Stimulated activated CD4-positive, alpha-beta T cell treated with anti-CD3 and anti-CD28 coated beads, Interleukin-15, amount 100 ng/mL, for 1 hour (primary cell): ENCODE measurements around the gene B4GALT6.

ENCODE experiments used
- DNase-seq, 2 donors: peaks; one replicate each; pipeline ENCODE4 v3.0.0-alpha.2; 2020; ENCODE audit warnings: low read depth in 1 of 2, low spot score in 1 of 2

B4GALT6 gene

DNA sequence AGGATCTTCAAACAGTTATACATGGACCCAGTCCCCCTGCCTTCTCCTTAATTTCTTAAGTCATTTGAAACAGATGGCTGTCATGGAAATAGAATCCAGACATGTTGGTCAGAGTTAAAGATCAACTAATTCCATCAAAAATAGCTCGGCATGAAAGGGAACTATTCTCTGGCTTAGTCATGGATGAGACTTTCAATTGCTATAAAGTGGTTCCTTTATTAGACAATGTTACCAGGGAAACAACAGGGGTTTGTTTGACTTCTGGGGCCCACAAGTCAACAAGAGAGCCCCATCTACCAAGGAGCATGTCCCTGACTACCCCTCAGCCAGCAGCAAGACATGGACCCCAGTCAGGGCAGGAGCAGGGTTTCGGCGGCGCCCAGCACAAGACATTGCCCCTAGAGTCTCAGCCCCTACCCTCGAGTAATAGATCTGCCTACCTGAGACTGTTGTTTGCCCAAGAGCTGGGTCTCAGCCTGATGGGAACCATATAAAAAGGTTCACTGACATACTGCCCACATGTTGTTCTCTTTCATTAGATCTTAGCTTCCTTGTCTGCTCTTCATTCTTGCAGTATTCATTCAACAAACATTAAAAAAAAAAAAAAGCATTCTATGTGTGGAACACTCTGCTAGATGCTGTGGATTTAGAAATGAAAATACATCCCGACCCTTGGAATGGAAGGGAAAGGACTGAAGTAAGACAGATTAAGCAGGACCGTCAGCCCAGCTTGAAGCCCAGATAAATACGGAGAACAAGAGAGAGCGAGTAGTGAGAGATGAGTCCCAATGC lies 88.1 kb downstream of the B4GALT6 start:
- DNase-seq = no peak

DNA sequence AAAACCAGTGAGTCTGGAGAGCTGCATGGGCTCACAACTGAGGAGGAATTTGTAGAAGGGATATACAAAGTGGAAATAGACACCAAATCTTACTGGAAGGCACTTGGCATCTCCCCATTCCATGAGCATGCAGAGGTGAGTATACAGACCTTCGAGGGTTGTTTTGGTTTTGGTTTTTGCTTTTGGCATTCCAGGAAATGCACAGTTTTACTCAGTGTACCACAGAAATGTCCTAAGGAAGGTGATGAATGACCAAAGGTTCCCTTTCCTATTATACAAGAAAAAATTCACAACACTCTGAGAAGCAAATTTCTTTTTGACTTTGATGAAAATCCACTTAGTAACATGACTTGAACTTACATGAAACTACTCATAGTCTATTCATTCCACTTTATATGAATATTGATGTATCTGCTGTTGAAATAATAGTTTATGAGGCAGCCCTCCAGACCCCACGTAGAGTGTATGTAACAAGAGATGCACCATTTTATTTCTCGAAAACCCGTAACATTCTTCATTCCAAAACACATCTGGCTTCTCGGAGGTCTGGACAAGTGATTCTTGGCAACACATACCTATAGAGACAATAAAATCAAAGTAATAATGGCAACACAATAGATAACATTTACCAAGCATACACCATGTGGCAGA lies 89.1 kb downstream of the B4GALT6 start:
- DNase-seq = no peak

DNA sequence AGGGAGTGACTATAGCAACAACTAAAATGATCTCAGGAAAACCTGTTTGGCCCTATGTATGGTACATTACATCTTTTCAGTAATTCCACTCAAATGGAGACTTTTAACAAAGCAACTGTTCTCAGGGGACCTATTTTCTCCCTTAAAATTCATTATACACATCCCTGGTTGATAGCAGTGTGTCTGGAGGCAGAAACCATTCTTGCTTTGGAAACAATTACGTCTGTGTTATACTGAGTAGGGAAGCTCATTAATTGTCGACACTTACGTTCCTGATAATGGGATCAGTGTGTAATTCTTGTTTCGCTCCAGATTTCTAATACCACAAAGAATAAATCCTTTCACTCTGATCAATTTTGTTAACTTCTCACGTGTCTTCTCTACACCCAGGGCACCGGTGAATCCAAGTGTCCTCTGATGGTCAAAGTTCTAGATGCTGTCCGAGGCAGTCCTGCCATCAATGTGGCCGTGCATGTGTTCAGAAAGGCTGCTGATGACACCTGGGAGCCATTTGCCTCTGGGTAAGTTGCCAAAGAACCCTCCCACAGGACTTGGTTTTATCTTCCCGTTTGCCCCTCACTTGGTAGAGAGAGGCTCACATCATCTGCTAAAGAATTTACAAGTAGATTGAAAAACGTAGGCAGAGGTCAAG lies 91.7 kb downstream of the B4GALT6 start:
- DNase-seq = no peak

DNA sequence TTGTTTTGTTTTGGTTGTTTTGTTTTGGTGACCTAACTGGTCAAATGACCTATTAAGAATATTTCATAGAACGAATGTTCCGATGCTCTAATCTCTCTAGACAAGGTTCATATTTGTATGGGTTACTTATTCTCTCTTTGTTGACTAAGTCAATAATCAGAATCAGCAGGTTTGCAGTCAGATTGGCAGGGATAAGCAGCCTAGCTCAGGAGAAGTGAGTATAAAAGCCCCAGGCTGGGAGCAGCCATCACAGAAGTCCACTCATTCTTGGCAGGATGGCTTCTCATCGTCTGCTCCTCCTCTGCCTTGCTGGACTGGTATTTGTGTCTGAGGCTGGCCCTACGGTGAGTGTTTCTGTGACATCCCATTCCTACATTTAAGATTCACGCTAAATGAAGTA lies 92.8 kb downstream of the B4GALT6 start, which contains the start of gene TTR:
TTR (plus strand) TSS at position 250 of the 400 bp plus-strand sequence; CDS start at position 276, 26 bp downstream.
- DNase-seq = no peak

DNA sequence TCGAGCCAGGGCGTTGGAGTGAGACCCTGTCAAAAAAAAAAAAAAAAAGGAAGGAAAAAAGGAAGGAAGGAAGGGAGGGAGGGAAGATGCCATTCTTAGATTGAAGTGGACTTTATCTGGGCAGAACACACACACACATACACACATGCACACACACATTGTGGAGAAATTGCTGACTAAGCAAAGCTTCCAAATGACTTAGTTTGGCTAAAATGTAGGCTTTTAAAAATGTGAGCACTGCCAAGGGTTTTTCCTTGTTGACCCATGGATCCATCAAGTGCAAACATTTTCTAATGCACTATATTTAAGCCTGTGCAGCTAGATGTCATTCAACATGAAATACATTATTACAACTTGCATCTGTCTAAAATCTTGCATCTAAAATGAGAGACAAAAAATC lies 93.3 kb downstream of the B4GALT6 start:
- no peak for DNase-seq

DNA sequence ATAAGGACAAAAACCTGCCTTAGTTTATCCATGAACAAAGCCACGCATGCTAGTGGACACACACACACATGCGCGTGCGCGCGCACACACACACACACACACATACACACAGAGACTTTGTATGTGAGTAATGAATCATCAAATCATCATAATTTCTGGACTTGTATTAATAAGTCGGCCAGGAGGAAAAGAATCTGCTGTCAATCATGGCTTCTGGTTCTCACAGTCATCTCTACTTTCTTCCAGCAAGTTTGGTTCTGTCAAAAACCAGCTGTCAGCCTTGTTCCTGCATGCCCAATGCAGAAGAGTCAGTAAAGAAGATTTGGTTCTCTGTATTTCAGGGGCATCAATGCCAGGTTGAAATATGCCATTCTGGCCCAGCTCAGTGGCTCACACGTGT lies 93.8 kb downstream of the B4GALT6 start:
- no peak for DNase-seq

DNA sequence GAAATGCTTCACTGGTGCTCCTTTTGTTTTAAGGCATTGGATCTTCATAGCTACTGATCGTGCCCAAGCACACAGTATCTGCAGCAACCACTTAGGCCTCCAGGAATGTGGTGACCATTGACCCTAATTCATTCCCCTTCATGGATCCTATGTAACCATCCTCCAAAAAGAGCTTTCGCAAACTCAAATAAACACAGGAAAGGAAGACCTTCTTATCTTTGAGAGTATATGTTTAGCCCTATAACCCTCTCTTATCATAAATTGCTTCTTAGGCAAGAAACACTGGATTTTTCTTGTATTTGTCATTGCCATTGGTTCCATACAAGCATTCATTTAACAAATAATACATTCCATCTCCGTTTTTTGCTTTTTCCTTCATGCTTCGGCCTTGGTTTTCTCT lies 96.9 kb downstream of the B4GALT6 start:
- DNase-seq = no peak

DNA sequence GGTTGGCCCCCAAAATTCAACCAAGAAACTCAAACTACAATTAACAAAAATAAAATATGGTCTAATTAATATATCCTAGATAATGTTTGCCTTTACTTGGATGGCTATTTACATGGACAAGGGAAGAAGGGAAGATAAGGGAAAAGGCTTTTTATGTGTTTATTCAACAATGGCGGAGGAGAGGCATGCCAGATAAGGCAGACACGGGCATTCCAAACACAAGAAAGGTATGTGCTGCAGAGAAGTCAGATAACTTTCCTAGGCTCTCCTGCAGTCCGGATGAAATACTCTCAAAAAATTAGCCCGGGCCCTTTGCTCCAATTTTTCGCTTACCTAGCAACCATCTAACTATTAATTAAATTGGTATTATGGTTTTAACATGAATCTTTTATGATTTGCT lies 97.8 kb downstream of the B4GALT6 start:
- no peak for DNase-seq

DNA sequence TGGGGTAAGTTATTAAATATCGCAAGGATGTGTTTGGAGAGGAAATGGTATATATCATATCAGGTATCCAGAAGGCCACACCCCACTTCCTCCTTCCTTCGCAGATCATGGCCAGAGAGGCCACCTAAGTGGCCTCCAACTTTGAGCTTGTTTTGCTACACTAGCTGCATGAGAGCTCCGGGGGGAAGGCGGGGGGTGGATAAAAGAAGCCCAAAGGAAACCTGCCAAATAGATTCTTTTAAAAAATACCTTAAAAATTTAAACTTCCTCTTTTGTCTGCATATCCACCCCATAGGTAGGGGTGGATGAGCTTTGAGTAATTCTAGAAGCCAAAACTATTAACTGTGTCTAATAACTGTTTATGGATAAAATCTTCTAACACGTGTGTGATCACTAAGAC lies 98.4 kb downstream of the B4GALT6 start:
- DNase-seq = no peak

DNA sequence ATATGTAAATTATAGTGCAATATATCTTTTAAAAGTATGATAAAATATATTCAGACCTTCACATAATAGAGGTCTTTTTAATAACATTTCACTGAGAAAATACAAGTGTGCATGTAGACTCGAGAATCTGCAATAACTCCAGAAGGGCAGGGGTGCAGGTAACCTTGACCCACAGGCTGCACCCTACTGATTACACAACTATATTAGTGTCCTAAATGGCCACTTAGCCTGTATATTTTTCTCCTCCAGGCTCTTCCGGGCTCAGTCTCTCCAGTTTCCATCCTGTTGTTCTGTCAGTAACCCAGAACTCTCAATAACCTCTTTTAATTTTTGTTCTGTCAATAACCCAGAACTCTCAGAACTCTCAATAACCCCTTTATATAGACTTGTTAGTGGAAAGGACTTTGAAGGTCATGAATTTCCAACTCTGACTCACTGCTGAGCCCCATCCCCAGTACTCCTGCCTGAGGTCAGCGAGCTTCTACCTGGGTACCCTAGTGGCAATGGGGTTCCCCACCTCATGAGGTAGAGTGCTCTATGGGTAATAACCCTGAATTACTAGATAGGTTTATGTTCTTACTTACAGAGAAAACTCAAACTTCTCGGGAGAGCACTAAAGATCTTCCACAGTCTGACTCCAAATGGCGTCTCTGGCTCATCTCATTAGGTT lies 101.1 kb downstream of the B4GALT6 start:
- no peak for DNase-seq

DNA sequence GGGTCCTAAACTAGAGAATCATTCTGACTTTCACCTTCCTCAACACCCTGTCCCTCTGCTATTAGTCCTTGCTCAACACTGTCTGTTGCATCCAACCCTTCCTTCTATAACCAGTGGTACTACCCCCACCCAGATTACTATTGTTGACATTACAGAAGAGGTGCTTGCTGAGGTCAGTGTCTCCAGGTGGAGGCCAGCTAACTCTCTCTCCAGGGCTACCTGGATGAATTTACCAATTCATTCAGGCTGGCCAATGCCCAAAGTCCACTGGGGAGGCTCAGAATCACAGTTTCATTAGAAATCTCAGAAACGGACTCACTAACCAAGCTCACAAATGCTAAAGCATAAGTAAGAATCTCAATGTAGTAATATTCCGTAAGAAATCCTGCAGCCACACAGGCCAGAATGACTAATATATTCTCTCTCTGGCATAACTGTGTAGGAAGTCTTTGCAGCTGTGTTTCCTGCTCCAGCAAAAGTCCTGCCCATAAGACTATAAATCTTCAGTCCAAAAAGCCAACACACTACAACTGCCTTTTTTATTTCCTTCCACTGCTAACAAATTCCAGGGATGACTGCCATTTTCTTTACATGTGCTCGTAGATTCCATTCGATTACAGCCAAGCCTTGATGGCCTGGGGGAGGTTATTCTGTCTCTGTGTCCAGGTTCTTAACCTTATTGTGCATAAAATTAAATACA lies 102.7 kb downstream of the B4GALT6 start:
- no peak for DNase-seq

DNA sequence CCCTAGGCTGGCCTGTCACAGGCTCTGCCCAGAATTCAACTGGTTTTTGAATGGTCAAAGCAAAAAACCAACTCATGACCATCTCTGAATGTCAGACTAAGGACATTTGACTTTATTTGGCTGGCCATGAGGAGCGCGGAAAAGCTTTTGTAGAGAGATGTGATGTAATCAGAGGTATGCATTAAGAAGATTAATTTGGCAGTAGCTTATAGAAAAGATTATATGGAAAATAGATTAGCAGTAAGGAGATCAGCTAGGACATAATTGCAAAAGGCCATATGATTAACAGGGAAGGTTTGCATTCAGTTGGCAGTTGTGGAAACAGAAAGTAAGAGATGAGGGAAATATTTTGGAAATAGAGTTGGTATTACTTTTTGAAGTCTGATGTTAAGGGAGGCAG lies 105.0 kb downstream of the B4GALT6 start:
- DNase-seq = no peak

DNA sequence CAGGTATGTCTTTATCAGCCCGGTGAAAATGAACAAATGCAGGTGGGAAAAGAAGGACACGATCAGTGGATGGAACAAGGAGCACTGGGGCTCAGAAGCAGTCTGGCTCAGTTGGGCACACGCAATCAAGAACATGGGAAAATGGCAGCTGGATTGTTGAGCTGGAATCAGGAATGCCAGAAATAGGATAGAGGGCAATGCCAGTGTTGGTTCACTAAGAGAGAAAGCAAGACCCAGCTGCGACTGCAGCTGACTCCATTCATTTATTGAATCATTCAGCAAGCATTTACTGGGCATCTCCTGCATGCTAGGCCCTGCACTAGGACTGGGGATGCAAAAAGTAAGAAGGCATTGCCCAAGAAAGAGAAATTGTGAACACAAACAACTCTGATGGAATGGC lies 106.3 kb downstream of the B4GALT6 start:
- no peak for DNase-seq

DNA sequence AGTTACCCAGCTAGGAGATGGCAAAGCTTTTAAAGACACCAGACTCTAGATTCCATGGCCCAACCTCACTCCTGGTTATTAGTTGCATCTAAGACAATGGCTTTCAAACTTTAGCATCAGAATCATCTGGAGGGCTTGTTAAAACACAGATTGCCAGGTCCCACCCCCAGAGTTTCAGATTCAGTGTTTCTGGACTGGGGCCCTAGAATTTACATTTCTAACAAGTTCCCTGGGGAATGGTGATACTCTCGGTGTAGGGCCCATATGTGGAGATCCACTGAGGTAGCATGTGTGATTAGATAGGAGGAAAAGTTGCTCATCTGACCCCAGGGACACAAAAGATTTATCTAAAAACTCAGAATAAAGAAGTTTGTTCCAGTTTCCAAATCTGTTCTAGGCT lies 107.2 kb downstream of the B4GALT6 start:
- no peak for DNase-seq

DNA sequence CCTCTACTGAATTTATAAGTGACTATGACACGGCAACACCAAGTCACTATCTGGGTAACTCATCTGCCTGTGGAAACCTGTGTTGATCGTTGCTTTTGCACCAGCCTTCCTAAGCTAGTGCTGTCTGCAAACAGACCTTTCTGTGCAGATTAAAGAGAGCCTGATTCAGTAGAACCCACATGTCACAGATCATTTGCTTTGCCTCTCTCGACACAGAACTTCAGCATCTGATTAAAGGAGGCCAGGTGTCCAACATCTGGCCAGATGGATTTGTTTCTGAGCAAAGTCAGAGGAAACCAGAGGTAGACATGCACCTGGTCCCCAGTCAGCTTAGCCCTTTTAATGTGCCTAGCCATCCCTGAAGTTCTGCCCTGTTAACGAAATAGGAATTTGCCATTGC lies 107.7 kb downstream of the B4GALT6 start:
- DNase-seq = no peak

DNA sequence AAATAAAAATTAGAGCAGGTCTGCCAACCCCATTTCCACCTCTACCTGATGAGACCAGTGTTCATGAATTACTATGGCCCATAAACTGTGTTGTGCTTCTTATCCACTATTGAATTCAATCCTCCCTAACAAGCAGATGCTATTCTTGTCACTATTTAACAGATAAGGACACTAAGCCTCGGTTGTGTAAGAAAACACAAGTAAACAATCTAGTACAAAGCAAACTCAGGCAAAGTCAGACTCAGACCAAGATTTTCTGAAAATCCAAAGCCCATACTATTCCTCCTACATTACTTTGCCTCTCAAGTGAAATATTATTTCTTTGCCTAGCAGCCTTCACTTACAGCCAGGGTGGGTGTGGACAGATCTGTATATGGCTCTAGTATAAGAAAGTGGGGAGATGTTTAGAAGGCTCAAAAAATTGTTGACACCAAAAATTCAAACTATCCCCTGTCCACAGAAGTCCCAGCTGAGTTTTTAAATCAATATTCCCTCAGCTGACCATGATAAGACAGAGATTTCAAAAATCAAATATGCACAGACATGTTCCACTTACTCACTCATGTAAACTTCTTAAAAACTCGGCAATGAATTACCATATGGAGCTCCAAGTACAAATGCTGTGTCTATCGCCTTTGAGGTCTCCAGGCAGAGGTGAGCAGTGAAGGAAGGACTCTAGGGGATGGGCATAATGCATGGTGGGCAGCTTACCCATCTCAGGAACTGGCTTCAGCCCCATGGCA lies 108.7 kb downstream of the B4GALT6 start:
- no peak for DNase-seq

DNA sequence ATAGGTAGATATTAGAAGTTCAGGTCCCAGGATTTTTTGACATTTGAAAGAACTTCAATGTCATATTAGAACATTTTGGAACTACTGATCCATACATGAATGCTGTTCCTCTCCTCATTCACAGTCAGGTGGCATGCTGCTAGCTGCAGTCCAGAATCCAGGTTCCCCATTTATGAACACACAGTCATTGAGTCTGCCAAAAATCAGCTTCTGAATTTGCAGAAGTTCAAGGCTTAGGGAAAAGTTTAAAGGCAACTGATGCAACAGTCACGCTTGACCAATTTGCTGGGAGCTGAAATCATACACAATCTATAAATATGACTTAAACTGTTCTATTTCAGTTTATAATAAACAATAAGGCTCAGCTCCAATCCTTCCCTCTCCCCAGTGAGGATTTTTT lies 110.0 kb downstream of the B4GALT6 start:
- no peak for DNase-seq
